SH-SY5Y (cell line): Measurements from ENCODE around the gene FATE1.

Experiments used
- GATA2 ChIP-seq: IDR thresholded peaks from 2 replicates; pipeline ENCODE4 v1.6.1; 2011; ENCODE audit warnings: mild to moderate bottlenecking, low read depth, low read length
- GATA3 ChIP-seq: IDR thresholded peaks from 2 replicates; pipeline ENCODE4 v1.6.1; 2011; ENCODE audit warnings: low read depth, mild to moderate bottlenecking, low read length, moderate library complexity

DNA sequence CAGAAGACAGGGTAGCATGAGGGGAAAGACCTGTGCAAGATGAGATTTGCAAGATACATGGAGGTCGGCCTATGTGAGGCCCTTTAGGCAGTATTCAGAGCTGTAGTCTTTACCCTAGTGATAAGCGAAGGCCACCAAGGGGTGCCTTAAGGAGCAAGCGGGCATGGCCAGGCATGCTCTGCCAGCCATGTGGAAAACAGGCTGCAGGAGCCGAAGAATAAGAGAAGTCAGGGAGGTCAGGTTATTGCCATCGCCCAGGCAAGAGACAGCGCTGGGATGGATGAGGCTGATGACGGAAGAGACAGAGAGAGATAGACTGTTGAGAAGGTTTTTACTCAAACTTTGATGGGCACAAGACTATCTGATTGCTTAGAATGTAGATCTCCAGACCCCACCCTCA is 7.0 kb upstream of the FATE1 start:
- TF ChIP-seq GATA3 (no peak), GATA2 (no peak)
